GM12872 (cell line): Measurements from ENCODE around the gene EFTUD2.

Experiments
- CTCF ChIP-seq: IDR thresholded peaks from 3 replicates; pipeline ENCODE4 v1.5.1; 2011; ENCODE audit warnings: low read depth, mild to moderate bottlenecking, low read length, moderate library complexity; ENCODE audit not compliant: insufficient read depth

EFTUD2 gene

GRCh38 chr17:44863061-44863918, 36.0 kb downstream of the EFTUD2 start:
- no peak for TF ChIP-seq CTCF

- TF ChIP-seq CTCF, result no peak
Measured at GRCh38 chr17:44862278-44862914, 36.8 kb downstream of the EFTUD2 start.

- no peak for TF ChIP-seq CTCF
Measured at GRCh38 chr17:44859701-44860100, 39.5 kb downstream of the EFTUD2 start.

- no peak for TF ChIP-seq CTCF
Measured at GRCh38 chr17:44854192-44854591, 45.1 kb downstream of the EFTUD2 start.

GRCh38 chr17:44850612-44851011, 48.6 kb downstream of the EFTUD2 start:
- TF ChIP-seq CTCF, result no peak

- no peak for TF ChIP-seq CTCF
Measured at GRCh38 chr17:44850025-44850424, 49.2 kb downstream of the EFTUD2 start.

GRCh38 chr17:44848961-44849489, 50.2 kb downstream of the EFTUD2 start:
- no peak for TF ChIP-seq CTCF
